GM18909 (cell line): ENCODE data around the gene SGIP1.
A peak's percentile ranks its signal among the peaks of the same experiment; 100 is the strongest.

ENCODE experiments used
- ATAC-seq: cut with Tn5 transposase; IDR thresholded peaks from one replicate; pipeline ENCODE4 v1.9.1; 2021; ENCODE audit warnings: mild to moderate bottlenecking; ENCODE audit not compliant: unreplicated experiment, poor library complexity

The SGIP1 gene

DNA sequence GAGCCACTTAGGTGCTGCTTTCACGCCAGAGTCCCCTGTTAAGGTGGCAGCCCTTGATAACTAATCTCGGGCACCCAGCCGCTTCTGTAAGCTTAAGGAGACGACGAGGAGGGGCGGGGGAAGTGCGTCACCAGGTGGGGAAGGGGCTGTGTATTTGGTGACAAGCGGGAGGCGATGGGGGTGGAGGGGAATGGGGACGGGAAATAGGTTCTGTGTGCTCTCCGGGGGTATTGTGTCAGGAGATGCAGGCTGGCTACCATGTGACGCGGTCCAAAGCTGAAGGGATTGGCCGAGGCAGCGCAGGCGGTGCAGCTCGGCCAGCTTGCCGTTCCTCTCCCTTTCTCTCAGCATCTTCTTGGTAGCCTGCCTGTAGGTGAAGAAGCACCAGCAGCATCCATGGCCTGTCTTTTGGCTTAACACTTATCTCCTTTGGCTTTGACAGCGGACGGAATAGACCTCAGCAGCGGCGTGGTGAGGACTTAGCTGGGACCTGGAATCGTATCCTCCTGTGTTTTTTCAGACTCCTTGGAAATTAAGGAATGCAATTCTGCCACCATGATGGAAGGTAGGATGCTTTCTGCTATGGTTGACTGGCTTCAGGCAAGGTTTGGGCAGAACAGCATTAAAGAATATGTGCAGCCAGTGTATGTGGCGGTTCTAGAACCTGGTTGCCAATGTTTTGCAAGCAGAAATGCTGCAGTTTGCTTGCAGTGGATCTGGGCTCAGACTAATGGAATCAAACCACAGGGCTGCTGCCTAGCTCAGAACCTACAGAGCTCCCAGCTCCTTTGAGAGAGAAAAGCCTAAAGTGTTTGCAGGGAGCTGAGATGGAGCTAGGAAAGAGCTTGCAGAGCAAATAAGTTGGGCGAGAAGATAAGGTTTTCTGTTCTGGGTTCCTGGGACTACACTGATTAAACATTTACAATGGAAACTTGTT is at the start of gene SGIP1:
Gene SGIP1, plus strand, starts transcription at position 350 of the 937 bp plus-strand sequence. Its CDS starts 206 bp downstream, at position 556.
- no peak for ATAC-seq

DNA sequence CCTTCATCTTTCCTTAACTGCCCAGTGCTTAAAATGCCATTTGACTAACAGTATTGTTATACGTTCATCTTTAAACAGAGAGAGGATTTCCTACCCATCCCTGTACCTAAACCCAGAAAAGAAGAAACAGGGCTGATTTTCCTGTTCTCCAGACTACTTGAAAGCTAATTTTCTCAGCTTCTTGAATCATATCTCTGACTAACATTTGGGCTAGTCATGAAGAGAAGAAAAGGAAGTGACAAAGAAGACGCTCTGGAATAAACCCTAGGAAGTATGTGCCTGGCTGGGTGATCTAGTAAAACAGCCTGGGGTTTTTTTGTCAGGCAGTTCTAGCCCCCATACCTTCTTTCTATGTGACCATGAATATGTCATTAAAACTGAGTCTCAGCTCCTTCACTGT is 44.8 kb upstream of the SGIP1 start:
- no peak for ATAC-seq

GRCh38 chr1:66489972-66490601 is 43.9 kb upstream of the SGIP1 start:
- no peak for ATAC-seq

- ATAC-seq: peak; percentile 86
Observed at GRCh38 chr1:66490816-66491215, 43.1 kb upstream of the SGIP1 start.

DNA sequence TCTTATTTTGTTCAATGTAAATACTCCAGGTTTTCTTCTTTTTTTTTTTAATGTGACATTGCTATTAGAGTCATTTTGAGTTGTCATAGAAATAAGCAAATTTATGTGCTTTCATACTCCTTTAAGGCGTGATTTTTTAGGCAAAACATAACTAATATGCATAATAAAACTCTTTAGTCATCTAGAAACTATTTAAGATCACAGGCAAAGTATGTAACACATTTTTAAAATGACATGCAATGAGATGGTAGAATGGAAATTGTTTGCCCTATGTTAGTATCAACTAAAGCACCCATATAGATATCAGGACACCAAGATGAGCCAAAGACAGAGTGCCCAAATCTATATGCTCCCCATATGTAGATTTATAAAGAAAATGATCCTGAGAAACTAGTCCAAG is 41.5 kb upstream of the SGIP1 start:
- no peak for ATAC-seq

GRCh38 chr1:66493731-66494130 is 40.2 kb upstream of the SGIP1 start:
- ATAC-seq: no peak

- no peak for ATAC-seq
Observed at GRCh38 chr1:66494482-66494881, 39.5 kb upstream of the SGIP1 start.

DNA sequence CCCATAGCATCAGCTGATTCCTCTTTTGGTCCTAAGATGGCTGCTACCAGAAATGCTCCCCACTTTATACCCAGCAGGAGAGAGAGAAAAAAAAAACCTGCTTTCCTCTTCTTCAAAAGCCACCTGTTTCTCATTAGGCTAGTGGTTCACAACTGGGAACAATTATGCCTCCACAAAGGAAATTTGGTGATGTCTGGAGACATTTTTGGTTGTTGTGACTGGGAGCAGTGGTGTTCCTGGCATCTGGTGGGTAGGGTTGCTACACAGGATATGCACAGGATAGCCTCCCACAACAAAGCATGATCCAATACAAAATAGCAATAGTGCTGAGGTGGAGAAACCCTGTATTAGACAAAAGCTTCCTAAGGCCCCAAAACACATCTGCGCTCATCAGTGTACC is 38.5 kb upstream of the SGIP1 start:
- ATAC-seq: no peak

DNA sequence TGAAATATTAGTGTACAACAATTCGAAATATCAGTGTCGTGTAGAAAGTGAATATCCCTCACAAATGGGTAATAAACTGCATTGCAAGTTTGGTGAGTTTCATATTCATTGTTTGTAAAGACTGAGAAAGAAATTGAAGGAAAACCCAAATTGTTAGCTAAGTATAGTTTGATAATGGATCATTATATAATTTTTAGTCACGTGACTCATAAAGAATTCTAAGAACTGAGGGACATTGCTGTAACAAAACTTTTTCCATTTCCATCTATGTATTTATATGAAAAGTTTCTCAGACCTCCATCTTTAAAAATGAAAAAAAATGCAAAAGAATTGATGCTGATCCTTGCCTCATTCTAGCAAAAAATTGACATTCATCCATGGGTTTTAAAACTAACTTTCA is 36.0 kb upstream of the SGIP1 start:
- ATAC-seq: no peak

DNA sequence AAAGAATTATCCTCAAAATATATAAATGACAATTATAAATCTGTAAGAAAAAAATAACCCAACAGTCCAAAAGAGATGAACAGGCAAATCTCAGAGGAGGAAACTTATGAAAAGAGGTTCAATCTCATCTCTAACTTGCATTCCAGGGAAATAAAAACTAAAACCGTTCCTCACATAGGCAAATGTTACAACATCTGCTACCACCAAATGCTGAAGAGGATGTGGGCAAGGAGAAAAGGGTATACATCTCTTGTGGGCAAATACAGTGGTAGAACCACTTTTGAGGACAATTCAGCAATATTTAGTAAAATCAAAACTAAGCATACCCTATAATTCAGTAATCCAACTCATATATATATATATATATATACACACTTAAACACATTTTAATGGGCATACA is 33.7 kb upstream of the SGIP1 start:
- no peak for ATAC-seq

DNA sequence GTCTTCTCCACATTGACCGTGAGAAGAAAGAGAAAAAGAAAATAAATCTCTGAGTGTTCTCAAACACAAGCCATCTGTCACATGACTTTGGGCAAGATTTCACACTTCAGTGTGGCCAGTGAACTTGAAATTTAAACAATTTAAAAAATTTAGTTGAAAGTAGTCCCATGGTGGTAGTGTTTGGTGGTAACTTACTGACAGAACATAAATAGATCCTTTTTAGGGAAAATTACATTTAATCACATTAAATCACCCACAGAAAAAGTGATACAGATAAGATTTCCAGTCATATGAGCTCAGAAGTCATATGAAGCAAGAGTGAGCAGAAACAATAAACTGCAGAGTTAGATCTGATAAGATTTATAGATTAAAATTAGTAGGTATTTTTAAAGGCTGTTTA is 31.9 kb upstream of the SGIP1 start:
- ATAC-seq: no peak

- peak; percentile 85 for ATAC-seq
Observed at GRCh38 chr1:66503841-66504470, 30.0 kb upstream of the SGIP1 start.

GRCh38 chr1:66505671-66506392 is 28.1 kb upstream of the SGIP1 start:
- ATAC-seq: no peak

GRCh38 chr1:66506393-66506687 is 27.6 kb upstream of the SGIP1 start:
- no peak for ATAC-seq

DNA sequence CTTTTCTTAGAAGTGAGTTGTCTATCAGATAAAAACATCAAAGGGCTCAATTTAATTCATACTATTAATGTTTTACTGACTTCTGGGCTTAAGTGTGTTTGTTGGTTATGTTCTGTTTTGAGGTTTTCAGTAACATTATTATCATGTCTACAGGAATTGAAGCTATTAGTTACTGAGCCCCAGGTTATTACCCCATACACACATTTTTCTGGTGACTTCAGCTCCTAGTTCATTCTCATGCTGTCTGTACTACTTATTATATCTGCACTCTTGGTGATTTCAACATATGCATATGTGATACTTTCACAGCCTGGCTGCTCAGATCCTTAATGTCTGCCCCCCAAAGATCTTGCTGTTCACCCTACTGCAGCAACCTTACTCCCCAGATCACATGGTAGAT is 27.0 kb upstream of the SGIP1 start:
- no peak for ATAC-seq

GRCh38 chr1:66510407-66510806 is 23.5 kb upstream of the SGIP1 start:
- no peak for ATAC-seq

GRCh38 chr1:66511118-66511517 is 22.8 kb upstream of the SGIP1 start:
- ATAC-seq: no peak

GRCh38 chr1:66517959-66518358 is 16.0 kb upstream of the SGIP1 start:
- ATAC-seq: no peak

- no peak for ATAC-seq
Observed at GRCh38 chr1:66518654-66519053, 15.3 kb upstream of the SGIP1 start.

DNA sequence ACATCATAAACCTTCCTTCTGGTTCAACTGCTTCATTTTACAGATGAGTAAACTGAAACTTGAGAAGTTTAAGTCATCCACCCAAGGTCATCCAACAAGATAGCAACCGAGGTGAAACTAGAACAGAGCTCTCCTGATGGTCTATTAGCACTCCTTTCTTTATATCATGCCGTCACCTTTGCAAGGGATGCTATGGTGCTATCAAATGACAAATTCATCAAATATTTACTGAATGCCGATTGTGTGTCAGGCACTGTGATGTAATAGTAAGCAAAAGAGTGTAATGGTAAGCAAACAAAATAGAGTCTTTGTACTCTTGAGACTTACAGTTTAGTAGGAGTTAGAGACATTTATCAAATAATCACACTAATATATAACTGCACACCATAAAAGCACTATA is 14.0 kb upstream of the SGIP1 start:
- no peak for ATAC-seq

DNA sequence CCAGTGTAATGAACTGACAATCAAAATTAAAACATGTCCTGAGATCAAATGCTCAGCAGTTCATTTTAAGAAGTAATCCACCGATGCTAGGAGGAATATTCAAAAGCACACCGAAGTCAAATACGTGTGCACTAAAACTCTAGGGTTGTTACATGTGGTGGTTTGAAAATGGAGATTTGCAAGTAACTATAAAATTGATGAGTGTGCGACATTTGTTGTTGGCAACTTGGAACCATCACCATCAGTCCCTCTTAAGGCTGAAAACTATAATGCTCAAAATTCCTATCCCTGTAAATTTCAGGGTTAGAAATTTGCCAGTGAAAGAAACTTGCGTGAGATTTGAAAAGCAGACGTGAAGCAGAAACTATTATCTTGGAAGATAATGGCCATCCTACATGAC is 13.3 kb upstream of the SGIP1 start:
- no peak for ATAC-seq
